NCI-H2227 (cell line): ENCODE data around the gene NOTCH1.
A peak's percentile ranks its signal among the peaks of the same experiment; 100 is the strongest.
"Not testable (repeated sequence)": the region's sequence is repeated elsewhere in the genome, so short reads cannot be mapped to it uniquely, and the experiment has no call there.

ENCODE experiments used
- DNase-seq: peaks from one replicate; lab custom pipeline; 2025; ENCODE audit not compliant: unreplicated experiment; lab: John Stamatoyannopoulos, UW

NOTCH1 gene

DNA sequence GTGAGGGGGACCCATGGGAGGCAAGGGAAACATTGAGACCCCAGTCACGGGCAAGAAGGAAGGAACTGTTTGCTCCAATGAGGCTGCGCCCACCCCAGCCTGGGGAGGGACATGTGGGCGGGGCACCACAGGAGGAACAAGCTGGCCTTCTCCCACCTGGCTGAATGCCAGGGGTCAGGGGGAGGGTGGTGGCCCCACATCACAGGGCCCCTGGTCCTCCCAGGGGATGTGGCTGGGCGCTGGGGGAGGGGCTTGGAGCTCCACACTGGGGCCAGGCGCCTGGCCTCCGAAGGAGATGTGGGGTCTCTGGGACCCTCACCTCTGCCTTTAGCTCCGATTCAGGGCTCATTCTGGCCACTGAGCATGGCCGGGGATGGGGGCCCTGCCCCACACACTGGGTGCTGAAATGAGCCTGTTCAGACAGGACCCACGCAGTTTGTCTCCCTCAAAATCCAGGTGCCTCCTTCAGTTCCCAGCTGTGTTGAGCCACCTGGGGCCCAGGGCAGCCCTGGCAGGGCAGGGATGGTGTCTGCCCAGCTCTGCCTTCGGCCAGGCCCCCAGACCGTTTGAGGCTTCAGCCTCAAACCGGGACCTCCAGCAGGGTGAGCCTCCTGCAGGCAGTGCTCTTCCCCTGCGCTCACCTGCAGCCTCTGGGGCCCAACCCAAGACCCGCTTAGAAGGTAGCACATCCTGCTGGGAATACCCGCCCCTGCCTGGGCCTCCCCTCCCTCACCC is 33.2 kb upstream of the NOTCH1 start:
- DNase-seq, result peak; percentile 34

DNA sequence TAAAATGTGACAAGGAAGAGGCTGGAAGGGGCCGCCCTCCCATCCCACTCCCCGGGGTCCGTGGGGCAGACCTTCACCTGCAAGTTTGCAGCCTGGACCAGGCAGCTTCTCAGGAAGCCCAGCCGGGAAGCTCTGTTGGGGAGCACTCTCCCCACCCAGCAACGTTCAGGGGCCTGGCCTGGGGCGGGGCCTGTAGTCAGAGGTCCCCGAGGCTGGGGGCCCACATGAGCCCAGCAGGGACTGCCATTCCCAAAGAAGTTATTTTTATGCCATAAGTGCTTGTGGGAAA is 32.7 kb upstream of the NOTCH1 start:
- no peak for DNase-seq

DNA sequence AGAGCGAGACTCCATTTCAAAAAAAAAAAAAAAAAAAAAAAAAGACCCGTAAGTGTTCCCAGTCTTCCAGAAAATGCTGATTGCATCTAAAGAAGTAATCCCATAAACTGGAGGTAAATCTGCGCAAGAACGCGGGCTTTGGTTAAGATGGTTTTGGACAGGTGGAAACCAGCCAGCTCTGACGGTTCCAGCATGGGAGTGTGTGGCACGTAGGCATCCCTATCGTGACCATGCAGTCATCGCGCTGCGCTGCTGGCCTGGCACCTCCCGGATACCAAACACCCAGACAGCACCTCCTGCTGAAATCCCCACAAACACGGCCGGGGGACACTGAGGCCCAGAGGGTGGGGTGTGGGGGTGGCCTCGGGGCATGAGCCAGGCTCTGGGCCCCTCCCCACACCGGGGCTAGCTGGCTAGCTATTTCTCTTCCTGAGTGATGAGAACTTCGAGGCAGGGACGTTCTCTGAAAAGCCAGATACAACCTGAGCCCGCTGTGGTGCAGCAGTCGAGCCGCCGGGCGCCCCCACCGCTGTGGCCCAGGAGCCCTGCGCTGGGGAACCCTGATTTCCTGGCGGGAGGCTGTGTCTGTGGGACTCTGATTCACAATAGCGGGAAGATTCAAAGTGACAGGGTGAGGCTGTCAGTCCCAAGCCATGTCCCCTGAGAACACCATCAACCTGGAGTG is 32.2 kb upstream of the NOTCH1 start:
- DNase-seq, result no peak

DNA sequence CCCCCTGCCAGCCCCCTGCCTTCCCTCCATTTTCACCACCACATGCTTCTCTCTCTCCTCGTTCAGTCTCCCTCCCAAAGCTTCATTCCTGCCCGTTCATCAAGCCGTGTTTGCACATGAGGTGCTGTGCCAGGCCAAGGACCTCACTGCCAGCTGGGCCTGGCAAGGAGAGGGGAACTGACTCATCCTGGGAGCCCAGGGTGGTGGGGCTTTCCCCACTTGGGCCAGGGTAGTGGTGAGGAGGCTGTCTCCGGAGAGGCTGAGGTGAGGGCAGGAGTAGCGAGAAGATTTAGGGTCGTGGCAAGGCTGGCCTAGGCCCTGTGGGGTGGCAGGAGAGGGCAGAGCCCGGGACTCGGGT is 30.4 kb upstream of the NOTCH1 start:
- no peak for DNase-seq

DNA sequence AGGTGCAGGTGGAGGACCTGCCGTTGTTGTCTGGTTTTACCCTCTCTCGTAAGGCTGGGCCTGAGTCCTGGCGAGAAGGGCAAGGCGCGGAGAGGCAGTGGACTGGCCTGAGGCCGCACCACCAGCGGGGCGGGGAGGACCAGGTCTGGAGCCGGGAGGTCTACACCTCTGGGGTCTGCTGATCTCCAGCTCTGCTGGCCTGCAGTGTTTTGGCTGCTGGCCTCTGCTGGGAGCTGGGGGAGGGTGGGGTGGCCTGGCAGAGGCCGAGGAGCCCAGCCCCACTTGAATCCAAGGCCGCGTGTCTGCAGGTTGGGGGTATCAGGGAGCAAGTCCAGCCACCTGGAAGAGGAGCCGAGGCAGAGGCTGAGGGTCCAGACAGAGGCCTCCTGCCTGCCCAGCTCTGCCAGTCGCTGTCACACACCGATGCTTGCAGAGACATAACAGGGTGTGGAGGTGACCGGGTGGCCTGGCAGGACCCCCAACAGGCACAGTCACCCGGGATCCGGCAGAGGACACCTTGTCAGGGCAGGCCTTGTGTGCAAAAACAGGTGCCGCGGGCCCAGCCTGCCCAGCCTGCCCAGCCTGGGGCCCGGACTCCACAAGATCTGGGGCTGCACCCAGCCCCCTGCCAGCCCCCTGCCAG is 29.9 kb upstream of the NOTCH1 start:
- DNase-seq, result no peak

DNA sequence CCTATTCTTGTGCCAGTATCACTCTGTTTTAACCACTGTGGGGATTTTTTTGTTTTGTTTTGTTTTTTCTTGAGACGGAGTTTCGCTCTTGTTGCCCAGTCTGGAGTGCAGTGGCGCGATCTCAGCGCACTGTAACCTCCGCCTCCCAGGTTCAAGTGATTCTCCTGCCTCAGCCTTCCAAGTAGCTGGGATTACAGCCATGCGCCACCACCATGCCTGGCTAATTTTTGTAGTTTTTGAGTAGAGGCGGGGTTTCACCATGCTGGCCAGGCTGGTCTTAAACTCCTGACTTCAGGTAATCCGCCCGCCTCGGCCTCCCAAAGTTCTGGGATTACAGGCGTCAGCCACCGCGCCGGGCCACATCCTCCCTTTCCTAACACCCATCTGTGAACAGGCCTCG is 28.8 kb upstream of the NOTCH1 start:
- not testable (repeated sequence) for DNase-seq

DNA sequence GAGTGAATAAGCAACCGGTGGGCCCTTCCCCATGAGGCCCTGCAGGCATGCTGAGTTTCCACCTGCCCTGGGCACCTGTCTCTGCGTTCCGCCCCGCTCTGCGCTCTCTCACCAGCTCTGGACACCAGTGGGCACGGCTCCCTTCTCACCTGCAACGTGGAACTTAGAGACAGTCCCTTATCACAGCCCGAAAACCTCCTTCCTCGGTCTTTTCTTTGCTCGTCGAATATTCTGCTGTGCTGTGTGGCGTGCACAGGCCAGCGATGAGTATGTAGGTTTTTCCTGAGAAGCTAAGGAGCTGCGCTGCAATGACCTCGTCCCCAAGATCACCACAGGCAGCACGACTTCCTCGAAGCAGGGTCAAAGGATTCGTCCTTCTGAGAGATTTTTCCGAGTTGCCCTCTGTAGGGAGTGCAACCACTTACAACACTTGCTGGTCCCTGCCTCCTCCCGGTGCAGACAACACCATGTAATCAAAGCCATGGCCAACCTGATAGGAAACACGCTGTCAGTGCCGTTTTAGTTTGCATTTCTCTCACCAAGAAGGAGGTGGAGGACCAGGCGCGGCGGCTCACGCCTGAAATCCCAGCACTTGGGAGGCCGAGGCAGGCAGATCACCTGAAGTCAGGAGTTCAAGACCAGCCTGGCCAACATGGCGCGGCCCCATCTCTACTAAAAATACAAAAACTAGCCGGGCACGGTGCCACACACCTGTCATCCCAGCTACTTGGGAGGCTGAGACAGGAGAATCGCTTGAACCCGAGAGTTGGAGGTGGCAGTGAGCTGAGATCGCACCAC is 27.2 kb upstream of the NOTCH1 start:
- peak; percentile 16 for DNase-seq

DNA sequence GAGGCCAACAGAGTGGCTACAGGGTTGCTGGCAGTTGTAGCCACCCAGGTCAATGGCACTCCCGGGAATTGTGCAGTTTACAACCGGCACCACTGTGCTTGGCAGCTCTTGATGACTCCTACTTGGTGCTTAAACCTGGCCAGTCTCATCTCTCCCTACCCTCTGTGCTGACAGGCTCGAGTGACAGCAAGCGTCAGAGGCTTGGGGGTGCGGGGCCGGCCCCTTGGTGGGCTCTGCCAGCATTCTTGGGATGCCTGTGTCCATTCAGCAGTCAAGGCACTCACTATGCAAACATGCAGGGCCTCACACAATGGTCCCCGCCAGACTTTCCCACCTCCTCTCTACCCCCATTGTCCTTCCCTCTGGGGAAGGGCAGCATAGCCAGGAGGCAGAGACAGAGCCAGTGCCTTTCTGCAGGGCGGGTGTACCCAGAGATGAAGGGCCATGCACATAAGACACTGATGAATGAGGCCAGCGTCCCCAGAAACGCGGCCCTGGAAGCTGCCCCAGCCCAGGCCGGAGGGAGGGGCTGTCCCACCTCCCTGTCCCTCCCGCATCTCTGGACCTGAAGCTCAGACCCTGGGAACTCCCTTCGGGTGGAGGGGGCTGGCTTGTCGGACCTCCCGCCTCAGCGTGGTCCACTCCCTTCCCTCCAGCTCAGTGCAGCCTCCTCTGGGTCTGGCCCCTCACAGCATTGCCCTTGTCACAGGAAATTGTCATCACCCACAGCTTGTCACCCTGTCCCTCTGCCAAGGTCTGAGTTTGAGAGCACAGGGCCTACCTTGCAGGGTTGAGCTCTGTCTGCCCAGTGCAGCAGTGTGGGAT is 26.4 kb upstream of the NOTCH1 start:
- DNase-seq, result no peak

DNA sequence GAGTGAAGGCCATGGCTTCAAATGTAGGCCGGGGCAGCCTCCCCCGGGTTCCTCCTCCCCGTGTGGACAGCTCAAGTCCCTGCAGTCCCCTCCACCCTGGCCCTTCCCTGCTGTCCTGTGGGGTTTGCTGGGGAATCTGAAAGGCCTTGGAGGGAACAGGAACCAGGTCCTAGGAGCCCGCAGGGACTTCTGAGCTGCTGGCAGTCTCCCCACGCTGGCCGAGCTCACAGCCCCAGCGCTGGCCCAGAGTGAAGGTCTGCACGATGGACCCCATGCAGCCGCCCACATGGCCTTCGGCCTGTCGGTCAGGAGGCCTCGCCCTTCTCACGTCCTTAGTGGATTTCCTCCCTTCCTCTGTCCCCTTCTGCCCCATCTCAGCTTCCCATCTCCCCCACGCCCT is 25.7 kb upstream of the NOTCH1 start:
- DNase-seq, result no peak

DNA sequence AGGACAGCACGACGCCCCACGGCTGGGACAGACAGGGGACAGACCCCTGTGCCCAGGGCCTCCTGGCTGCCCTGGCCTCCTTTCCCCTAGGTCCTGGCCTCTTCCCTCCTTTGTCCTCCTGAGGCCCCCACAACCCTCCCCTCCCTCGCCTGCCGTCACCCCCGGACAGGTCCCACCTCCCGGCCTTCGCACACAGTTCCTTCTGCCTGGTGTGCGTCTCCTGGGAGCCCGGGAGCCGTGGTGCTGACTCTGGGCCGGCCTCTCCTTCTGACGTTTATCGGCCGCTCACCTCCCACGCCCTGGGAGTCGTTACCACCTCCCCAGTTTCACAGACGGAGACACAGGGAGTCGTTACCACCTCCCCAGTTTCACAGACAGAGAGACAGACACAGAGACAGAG is 25.1 kb upstream of the NOTCH1 start:
- no peak for DNase-seq

DNA sequence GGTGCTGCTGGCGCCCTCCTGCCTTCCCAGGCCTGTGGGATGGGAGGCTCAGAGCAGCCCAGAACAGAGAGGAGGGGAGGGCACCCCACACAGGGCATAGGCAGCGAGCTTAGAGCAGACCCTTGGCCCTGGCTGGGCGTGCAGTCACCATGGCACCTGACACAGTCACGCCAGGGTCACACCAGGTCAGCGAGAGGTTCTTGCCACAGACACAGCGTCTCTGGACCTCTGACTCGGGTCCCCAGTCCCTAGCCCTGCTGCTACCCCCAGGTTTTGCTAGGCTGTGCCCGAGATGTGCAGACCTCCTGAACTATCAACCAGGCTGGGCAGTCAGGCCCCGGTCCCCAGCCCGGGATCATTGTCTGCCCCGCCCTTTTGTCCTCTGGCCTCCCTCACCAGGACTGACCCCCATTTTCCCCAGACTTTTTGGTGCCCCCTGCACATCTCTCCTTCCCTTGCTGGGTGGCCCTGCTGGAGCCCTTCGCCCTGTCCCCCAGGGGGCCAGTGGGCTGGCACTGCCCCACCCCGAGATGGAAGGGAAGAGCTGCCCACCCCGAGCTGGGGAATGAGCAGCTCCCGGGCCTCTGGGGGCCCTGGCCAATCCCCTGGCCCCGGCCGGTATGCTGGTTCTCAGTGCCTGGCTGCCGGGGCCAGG is 24.5 kb upstream of the NOTCH1 start:
- DNase-seq, result no peak

DNA sequence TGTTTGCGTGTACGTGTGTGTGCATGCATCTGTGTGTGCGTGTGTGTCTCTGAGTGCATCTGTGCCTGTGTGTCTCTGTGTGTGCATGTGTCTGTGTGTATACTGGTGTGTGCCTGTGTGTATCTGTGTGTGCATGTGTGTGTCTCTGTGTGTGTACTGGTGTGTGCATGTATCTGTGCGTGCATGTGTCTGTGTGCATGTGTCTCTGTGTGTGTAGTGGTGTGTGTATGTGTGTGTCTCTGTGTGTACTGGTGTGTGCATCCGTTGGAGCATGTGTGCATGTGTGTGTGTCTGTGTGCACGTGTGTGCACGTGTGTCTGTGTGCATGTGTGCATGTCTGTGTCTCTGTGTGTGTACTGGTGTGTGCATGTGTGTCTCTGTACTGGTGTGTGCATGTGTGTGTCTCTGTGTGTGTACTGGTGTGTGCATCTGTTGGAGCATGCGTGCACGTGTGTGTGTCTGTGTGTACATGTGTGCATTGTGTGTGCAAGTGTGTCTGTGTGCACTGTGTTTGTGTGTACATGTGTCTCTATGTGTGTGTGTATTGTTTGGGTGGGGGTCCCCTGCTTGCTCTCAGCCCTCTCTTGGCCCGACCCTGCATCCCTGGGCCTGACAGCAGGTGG is 23.8 kb upstream of the NOTCH1 start:
- no peak for DNase-seq

DNA sequence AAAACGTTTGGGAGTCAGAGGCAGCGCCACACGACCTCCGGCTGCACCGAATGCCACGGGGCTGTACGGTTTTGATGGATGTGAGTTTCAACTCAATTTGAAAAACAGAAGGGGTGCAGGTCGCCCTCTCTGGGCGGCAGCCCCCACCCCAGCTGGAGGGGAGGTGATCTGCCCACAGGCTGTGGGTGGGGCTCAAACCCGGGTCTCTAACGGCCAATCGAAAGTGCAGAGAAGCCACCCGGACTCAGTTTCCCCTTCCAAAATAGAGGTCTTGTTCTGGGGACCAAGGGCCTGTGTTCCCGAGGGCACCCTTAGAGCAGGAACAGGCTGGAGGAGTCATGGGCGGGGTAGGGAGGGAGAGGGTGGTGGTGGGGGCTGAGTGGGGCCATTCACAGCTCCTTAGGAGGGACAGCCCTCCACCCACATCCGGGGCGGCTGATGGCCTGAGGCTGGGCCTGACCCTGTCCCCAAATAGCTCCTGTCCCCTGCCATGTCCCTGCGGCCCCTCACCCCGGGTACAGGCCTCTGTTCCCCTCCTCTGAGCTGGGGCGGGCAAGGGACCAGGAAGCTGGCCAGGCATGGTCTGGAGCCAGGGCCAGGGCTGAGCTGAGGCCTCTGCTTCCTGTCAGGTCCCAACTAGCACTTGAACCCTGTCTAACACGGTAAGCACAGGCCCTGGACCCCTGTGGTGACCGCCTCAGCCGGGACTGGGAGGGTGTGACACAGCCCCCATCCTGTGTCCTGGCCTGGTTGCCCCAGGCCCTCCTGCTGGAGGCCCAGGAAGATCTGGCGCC is 22.6 kb upstream of the NOTCH1 start:
- no peak for DNase-seq

DNA sequence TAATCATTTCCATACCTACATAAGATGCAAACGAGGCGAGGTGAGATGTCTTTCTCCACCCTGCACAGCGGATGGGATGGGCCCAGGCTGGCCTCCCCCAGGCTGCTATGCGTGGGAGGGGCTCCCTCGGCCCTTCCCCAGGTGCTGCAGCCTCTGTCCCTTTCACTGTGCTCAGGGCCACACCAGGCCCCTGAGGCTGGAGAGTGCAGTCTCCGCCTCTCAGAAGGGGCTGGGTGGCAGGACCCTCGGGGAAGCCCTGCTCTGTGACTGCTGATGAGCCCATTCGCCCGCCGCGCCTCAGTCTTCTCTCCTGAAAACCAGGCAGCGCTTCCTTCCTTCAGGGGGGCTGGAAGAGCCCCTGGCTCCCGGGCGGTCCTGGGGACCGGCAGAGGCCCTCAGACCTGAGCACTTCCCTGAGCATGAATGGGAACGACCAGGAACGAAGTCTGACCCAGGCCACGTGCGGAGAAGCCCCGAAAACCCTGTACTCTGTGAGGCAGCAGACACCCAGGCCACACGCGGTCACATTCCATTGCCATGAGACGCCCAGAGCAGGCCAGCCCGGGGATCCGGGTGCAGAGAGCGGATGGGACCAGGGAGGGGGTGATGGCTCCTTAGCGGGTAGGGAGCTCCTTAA is 21.9 kb upstream of the NOTCH1 start:
- DNase-seq, result no peak

DNA sequence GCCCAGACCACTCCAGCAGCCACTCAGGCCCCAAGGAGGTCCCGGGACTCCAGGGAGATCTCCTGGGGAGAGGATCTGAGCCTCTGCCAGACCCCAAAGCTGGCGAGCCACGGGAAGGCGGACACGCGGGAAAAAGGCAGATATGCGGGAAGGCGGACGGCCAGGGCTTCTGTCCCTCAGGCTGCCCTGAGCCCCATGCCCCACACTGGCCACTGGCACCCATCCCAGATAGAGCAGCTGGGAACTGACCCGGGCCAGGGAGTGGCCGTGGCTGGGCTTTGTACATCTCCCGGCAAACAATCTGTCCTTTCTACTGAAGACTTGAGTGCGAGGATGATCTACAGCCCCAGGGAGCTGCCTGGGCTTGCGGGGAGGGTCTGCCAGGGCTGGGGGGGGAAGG is 21.1 kb upstream of the NOTCH1 start:
- DNase-seq, result no peak

DNA sequence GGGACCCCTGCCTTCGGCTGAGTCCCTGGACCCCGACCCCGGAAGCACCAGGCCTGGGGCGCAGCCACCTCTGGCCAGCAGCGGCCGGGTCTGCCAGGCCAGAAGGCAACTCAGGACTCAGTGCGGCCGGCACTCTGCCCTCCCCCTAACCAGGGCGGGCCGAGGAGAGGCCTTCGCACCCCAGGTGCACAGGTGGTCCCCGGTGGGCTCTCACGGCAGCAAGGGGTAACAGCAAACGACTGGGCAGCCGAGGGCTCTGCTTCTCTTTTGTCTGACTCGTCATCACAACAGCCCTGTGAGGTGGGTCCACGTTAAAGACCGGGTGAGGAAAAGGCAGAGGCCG is 20.7 kb upstream of the NOTCH1 start:
- no peak for DNase-seq

DNA sequence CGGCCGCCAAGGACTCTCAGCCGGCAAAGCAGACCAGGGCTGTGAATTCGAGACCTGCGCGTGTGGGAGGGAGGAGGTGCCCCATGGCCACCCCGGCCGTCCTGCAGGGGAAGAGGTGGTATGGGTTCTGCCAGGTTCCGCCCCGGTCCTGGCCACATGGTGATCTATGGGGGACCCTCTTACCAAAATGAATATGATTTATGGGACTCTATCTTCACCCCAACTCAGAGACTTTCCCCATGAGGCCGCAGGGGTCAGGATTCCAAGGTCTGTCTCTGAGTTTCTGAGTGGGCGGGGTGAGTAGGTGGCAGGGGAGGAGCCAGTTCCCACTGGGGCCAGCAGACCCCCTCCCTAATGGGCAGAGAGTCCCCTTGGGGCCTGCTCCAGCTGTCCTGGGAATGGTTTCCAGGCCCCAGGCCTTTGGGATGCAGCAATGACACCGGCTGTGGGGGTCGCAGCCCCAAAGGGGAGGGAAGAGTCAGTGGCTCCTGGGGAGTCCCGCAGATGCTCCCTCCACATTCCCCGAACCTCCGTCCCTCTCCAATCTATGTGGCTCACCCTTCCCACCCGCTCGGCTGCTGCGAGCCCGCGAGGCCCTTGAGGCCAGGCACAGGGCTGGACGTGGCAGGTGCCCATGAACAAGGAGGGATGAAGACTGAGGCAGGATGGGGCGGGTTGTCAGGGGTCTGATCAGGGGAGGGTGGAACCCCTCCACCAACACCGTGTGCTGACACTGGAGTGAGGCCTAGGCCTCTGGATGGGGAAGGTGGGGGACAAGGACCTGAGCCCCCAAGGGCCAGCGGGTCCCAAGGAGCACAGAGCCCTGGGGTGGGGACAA is 20.1 kb upstream of the NOTCH1 start:
- DNase-seq, result no peak

DNA sequence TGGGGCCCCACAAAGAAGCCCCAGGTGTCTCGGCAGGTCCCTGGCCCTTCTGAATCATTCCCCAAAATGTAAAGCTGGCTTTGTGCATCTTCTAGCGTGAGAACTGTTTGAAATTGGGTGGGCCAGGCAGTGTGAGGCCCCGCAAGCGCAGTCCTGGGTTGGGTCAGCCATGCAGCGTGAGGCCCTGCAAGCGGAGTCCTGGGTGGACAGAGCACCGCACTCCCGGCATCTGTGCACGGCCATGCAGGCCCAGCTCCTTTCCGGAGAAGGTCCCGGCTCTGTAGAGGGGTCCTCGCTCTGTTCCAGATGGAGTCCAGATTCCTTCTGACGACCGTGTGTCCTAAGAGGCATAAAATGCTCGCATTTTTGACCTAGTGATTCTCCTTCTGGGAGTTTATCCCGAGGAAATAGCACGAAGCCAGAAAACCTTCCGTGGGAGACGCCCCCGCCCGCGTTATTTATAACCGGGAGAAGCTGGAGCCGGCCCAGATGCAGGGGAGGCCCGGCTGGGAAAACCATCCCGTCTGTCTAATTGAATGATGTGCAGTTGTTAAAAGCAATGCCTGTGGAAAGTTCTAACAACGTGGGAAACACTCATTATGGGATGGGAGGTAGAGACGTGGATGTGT is 19.4 kb upstream of the NOTCH1 start:
- DNase-seq, result no peak
